Neural cell (in vitro differentiated cells): ENCODE data around the gene NTN3. TPM values are rescaled to one million over a fixed set of nuclear protein-coding genes. Genes with fewer than 3 reads are reported as not detected.

ENCODE experiments used
- H2AFZ ChIP-seq: fragments of 200-600, 300-800 bp; sonication (generic), shearing (Covaris generic); 2 replicates; pipeline ENCODE4 v1.6.0; 2014; ENCODE audit warnings: low read depth, mild to moderate bottlenecking, antibody characterized with exemption, low read length, moderate library complexity
- H3F3A ChIP-seq: fragments of 200-600 bp; shearing (Covaris generic); 2 replicates; pipeline ENCODE4 v1.6.1; 2016; ENCODE audit warnings: mild to moderate bottlenecking, moderate library complexity, mixed read lengths, antibody characterized with exemption, low read length; ENCODE audit not compliant: insufficient read depth, poor library complexity, severe bottlenecking
- H3K27ac ChIP-seq: fragments of 200-600, 300-800 bp; sonication (generic), shearing (Covaris generic); 2 replicates; pipeline ENCODE4 v1.5.1; 2014; ENCODE audit warnings: mild to moderate bottlenecking, low read length, moderate library complexity
- H3K27me3 ChIP-seq: fragments of 300-800, 200-600 bp; sonication (generic), shearing (Covaris generic); 2 replicates; pipeline ENCODE4 v1.6.0; 2014; ENCODE audit warnings: mild to moderate bottlenecking, low read depth, low read length, moderate library complexity; ENCODE audit not compliant: insufficient read depth
- H3K36me3 ChIP-seq: fragments of 300-800, 200-600 bp; sonication (generic), shearing (Covaris generic); 2 replicates; pipeline ENCODE4 v1.5.1; 2014; ENCODE audit warnings: mild to moderate bottlenecking, antibody characterized with exemption, low read length, moderate library complexity; ENCODE audit not compliant: insufficient read depth
- H3K4me2 ChIP-seq: fragments of 300-800, 200-600 bp; sonication (generic), shearing (Covaris generic); 2 replicates; pipeline ENCODE4 v1.6.0; 2014; ENCODE audit warnings: mild to moderate bottlenecking, low read length
- H3K4me3 ChIP-seq: fragments of 300-800, 200-600 bp; sonication (generic), shearing (Covaris generic); 2 replicates; pipeline ENCODE4 v1.5.1; 2014; ENCODE audit warnings: mild to moderate bottlenecking, low read length, moderate library complexity
- H3K79me2 ChIP-seq: fragments of 200-600 bp; shearing (Covaris generic); replicated peaks from 2 replicates; pipeline ENCODE4 v1.6.0; 2014; ENCODE audit warnings: mild to moderate bottlenecking, low read length, moderate library complexity; ENCODE audit not compliant: insufficient read depth
- H3K9ac ChIP-seq: fragments of 300-800, 200-600 bp; sonication (generic), shearing (Covaris generic); 2 replicates; pipeline ENCODE4 v1.6.1; 2016; ENCODE audit warnings: mild to moderate bottlenecking, low read length, mixed read lengths
- H3K9me2 ChIP-seq: fragments of 200-600 bp; shearing (Covaris generic); 2 replicates; pipeline ENCODE4 v1.6.1; 2016; ENCODE audit warnings: mild to moderate bottlenecking, low read length, mixed read lengths; ENCODE audit not compliant: insufficient read depth
- H3K9me3 ChIP-seq: fragments of 200-600, 300-800 bp; sonication (generic), shearing (Covaris generic); 2 replicates; pipeline ENCODE4 v1.6.1; 2016; ENCODE audit warnings: mild to moderate bottlenecking, mixed run types, low read length, moderate library complexity, mixed read lengths
- H4K20me1 ChIP-seq: fragments of 200-600 bp; shearing (Covaris generic); 2 replicates; pipeline ENCODE4 v1.6.1; 2016; ENCODE audit warnings: mild to moderate bottlenecking, mixed run types; ENCODE audit not compliant: insufficient read depth
- CTCF ChIP-seq: fragments of 450-650 bp; IDR thresholded peaks from 2 replicates; pipeline ENCODE4 v1.5.1; 2014; ENCODE audit warnings: antibody characterized with exemption, mild to moderate bottlenecking, moderate library complexity; ENCODE audit not compliant: poor library complexity, severe bottlenecking
- MXI1 ChIP-seq: fragments of 450-650 bp; conservative IDR thresholded peaks from 2 replicates; pipeline ENCODE4 v1.6.1; 2014; ENCODE audit warnings: antibody characterized with exemption, mild to moderate bottlenecking; ENCODE audit not compliant: poor library complexity, severe bottlenecking
- POLR2AphosphoS5 ChIP-seq: IDR thresholded peaks from 2 replicates; pipeline ENCODE4 v1.6.1; 2012
- RAD21 ChIP-seq: fragments of 450-650 bp; conservative IDR thresholded peaks from 2 replicates; pipeline ENCODE4 v1.6.1; 2014; ENCODE audit warnings: antibody characterized with exemption, mild to moderate bottlenecking, moderate library complexity
- REST ChIP-seq: IDR thresholded peaks from 2 replicates; pipeline ENCODE4 v1.6.1; 2012; ENCODE audit warnings: borderline replicate concordance
- SMC3 ChIP-seq: fragments of 450-650 bp; conservative IDR thresholded peaks from 2 replicates; pipeline ENCODE4 v1.6.1; 2014; ENCODE audit warnings: antibody characterized with exemption, mild to moderate bottlenecking, moderate library complexity; ENCODE audit not compliant: poor library complexity
- polyA plus RNA-seq: library from polyadenylated mRNA; depleted of rRNA; stranded (reverse); fragments of >200 nt; gene quantifications from 2 replicates; pipeline ENCODE4 v1.2.3, GENCODE V29; 2014

The NTN3 gene
- polyA plus RNA-seq, 1 donor from 2014 or later, result 1.2 TPM

GRCh38 chr16:2473999-2474876 is 3.1 kb downstream of the NTN3 start:
- Histone ChIP-seq H3K9me3 (no peaks in the 10 kb centered on the region), H3K27ac (peak overlapping the region; percentile 16), H3F3A (no peaks in the 10 kb centered on the region), H2AFZ (peak overlapping the region; percentile 60), H3K27me3 (no peaks in the 10 kb centered on the region), H3K79me2 (peaks cover 8% of the 10 kb centered on the region), H3K4me3 (peak overlapping the region; percentile 92), H3K36me3 (no peaks in the 10 kb centered on the region), H4K20me1 (no peaks in the 10 kb centered on the region), H3K9ac (peak overlapping the region; percentile 73), H3K4me2 (peak overlapping the region; percentile 35), H3K9me2 (no peaks in the 10 kb centered on the region)
- peak; percentile 63 for TF ChIP-seq CTCF
- TF ChIP-seq REST, result no peak

GRCh38 chr16:2474877-2475412 is 3.8 kb downstream of the NTN3 start, which contains the start of gene TBC1D24:
Gene TBC1D24 (plus strand): TSS chr16:2475127. CDS start chr16:2496149, 21,022 bp downstream.
- peak; percentile 73 for TF ChIP-seq POLR2AphosphoS5
- no peak for TF ChIP-seq MXI1
- peak within 1 kb of the TSS; percentile 73 for H3K9ac ChIP-seq
- no peaks in the 10 kb centered on the region for H3K27me3 ChIP-seq
- H3K9me2 ChIP-seq, result no peaks in the 10 kb centered on the region
- H3K79me2 ChIP-seq, result peaks cover 8% of the 10 kb centered on the region
- peak within 1 kb of the TSS; percentile 60 for H2AFZ ChIP-seq
- peak within 1 kb of the TSS; percentile 89 for H3K4me2 ChIP-seq
- H3K9me3 ChIP-seq, result no peaks in the 10 kb centered on the region
- H3F3A ChIP-seq, result no peaks in the 10 kb centered on the region
- H3K36me3 ChIP-seq, result no peaks in the 10 kb centered on the region
- H3K4me3 ChIP-seq, result peak within 1 kb of the TSS; percentile 94
- H3K27ac ChIP-seq, result peak within 1 kb of the TSS; percentile 16
- H4K20me1 ChIP-seq, result no peaks in the 10 kb centered on the region

GRCh38 chr16:2475413-2476344 is 4.6 kb downstream of the NTN3 start:
- no peaks in the 10 kb centered on the region for H3K9me3 ChIP-seq
- H3K79me2 ChIP-seq, result peaks cover 8% of the 10 kb centered on the region
- no peaks in the 10 kb centered on the region for H3F3A ChIP-seq
- H3K27ac ChIP-seq, result no peak overlapping the region
- no peaks in the 10 kb centered on the region for H3K9me2 ChIP-seq
- H4K20me1 ChIP-seq, result no peaks in the 10 kb centered on the region
- no peaks in the 10 kb centered on the region for H3K27me3 ChIP-seq
- H3K9ac ChIP-seq, result peak overlapping the region; percentile 73
- no peak overlapping the region for H2AFZ ChIP-seq
- H3K4me3 ChIP-seq, result peak overlapping the region; percentile 94
- peak overlapping the region; percentile 89 for H3K4me2 ChIP-seq
- H3K36me3 ChIP-seq, result no peaks in the 10 kb centered on the region
- TF ChIP-seq REST, result peak; percentile 8
- TF ChIP-seq SMC3, result no peak
- no peak for TF ChIP-seq POLR2AphosphoS5
- no peak for TF ChIP-seq RAD21
